VCaP (cell line): ENCODE results near the gene TRPM6.

Experiments used
- H3K27ac ChIP-seq: fragments of 450-650 bp; 2 replicates; pipeline ENCODE4 v1.5.1; 2017
- CTCF ChIP-seq: fragments of 450-650 bp; conservative IDR thresholded peaks from 2 replicates; pipeline ENCODE4 v1.5.1; 2017; ENCODE audit warnings: mild to moderate bottlenecking, moderate library complexity

The TRPM6 gene

GRCh38 chr9:74711341-74711740 lies 176.4 kb downstream of the TRPM6 start:
- no peak for TF ChIP-seq CTCF
- H3K27ac ChIP-seq, result no peak overlapping the region

GRCh38 chr9:74697535-74697934 lies 190.2 kb downstream of the TRPM6 start:
- no peak for TF ChIP-seq CTCF
- H3K27ac ChIP-seq, result no peak overlapping the region

DNA sequence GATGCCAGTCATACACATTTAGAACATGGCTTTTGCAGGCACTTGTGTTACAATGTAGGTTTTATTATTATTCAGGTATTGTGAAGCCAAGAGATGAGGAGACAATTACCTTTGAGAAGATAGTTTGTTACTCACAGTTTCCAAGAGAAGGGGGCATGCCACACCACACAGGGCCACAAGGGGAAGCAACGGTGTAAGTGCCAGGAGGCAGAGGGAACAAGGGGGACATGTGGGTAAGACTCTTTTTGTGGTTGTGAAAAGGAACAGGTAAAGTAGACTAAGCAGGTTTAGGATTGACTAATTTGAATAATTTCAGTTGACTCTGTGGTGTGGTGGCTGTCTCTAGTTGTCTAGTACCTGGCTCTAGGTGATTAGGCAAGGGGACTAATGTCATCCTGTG lies 191.2 kb downstream of the TRPM6 start:
- TF ChIP-seq CTCF, result no peak
- H3K27ac ChIP-seq, result no peak overlapping the region

DNA sequence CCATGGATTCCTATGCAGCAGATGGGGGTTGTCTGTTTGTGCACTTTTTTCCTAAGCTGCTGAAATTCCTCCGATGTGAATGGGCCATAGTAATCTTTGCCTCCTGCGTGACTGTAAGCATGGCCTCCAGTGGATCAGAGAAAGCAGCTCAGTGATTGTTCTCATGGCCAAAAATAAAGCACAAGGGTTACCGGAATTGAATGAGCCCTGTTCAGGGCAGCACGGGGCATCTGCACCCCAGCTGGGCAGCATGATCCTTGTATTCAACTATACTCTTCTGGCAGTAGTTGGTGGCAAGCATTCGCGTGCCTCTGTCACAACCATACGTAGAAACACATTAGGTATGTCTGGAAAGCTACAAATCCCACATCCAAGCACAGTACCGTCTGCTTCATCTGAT lies 196.7 kb downstream of the TRPM6 start:
- no peak for TF ChIP-seq CTCF
- H3K27ac ChIP-seq, result no peak overlapping the region

DNA sequence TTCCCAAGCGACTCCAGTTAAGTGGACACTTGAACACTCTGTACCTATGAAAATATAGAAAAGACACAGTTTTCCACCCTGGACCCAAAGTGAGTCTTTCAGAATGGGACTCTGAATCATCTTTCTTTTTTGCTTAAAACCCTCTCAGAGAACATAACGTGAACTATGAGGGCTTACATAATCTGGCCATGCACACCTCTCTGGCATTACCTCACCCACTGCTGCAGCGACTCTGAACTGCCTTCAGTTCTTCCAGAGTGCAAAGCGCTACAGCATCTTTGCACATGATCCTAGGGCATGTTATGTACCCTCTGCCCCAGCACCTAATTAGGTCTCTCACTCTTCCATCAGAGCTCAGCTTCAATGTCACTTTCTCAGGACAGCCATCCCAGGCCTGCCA lies 204.4 kb downstream of the TRPM6 start:
- H3K27ac ChIP-seq, result no peak overlapping the region
- no peak for TF ChIP-seq CTCF

DNA sequence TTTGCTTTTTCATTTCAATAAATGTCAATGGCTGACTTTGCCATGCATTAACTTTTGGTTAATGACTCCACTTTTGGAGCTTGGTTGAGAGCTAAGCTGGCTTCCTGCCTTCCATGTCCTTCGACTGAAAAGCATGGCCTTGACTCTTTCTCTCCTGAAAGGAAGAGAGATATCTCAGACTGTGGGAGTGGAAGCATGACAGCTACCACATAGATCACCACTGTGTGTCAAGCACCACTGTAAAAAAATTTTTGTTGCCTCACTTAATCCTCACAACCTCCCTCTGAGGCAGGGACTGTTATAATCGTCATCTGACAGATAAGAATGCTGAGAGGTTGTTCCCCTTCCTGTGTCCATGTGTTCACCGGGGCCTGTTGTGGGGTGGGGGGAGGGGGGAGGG lies 205.8 kb downstream of the TRPM6 start:
- H3K27ac ChIP-seq, result no peak overlapping the region
- no peak for TF ChIP-seq CTCF

DNA sequence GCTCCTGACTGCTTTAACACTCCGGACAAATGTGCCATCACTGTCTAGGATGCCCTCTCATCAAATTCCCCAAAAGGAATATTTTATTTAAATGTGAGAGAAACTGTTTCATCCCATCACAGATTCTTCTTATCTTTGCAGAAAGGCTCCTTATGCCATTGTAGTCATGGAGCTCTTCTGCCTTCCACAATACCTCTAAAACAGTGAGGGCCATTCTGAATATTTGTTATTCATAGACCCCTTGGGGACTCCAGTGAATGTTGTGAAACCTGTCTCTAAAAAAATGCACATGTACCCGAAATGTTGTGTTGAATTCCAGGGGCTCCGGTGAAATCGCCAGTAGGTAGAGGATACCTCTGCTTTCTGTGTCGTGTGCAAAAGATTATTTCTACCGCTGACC lies 213.6 kb downstream of the TRPM6 start:
- H3K27ac ChIP-seq, result no peak overlapping the region
- TF ChIP-seq CTCF, result no peak
